Measurements from ENCODE around the gene FKBP2.

The FKBP2 gene

GRCh38 chr11:64241491-64242374 is 838 bp downstream of the FKBP2 start:
- peak; percentile 56 to 87 for DNase-seq
- intact Hi-C loops (cut with DNase I; ENCODE audit: low total_unique reads) = no loop called here
- Histone ChIP-seq H3K27me3 (no peaks in the 10 kb centered on the region), H3K4me1 (peaks cover 0 to 54% (median 39%) of the 10 kb centered on the region in 4 donors), H3K4me3 (peak overlapping the region; percentile 62 to 98), H3K27ac (peak overlapping the region; percentile 87 to 97), H3K9me3 (no peaks in the 10 kb centered on the region), H3K36me3 (peaks cover 6 to 41% (median 11%) of the 10 kb centered on the region in 3 donors)
- TF ChIP-seq, protein P1, sequence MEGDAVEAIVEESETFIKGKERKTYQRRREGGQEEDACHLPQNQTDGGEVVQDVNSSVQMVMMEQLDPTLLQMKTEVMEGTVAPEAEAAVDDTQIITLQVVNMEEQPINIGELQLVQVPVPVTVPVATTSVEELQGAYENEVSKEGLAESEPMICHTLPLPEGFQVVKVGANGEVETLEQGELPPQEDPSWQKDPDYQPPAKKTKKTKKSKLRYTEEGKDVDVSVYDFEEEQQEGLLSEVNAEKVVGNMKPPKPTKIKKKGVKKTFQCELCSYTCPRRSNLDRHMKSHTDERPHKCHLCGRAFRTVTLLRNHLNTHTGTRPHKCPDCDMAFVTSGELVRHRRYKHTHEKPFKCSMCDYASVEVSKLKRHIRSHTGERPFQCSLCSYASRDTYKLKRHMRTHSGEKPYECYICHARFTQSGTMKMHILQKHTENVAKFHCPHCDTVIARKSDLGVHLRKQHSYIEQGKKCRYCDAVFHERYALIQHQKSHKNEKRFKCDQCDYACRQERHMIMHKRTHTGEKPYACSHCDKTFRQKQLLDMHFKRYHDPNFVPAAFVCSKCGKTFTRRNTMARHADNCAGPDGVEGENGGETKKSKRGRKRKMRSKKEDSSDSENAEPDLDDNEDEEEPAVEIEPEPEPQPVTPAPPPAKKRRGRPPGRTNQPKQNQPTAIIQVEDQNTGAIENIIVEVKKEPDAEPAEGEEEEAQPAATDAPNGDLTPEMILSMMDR (IDR thresholded peaks at IDR 0.05) = no peak

- H3K27me3 ChIP-seq = no peaks in the 10 kb centered on the region
- H3K4me1 ChIP-seq = peaks cover 0 to 60% (median 45%) of the 10 kb centered on the region in 4 donors
- peak overlapping the region in 1 of 2 donors; percentile 87 for H3K27ac ChIP-seq
- no peak overlapping the region for H3K4me3 ChIP-seq
- intact Hi-C loops (cut with DNase I; ENCODE audit: low total_unique reads) = no loop called here
- no peaks in the 10 kb centered on the region for H3K9me3 ChIP-seq
- peaks cover 0 to 25% (median under 1%) of the 10 kb centered on the region in 3 donors for H3K36me3 ChIP-seq
- DNase-seq = no peak
- TF ChIP-seq, protein P1 (IDR thresholded peaks at IDR 0.05) = no peak
Measured at GRCh38 chr11:64243236-64243854, 2.5 kb downstream of the FKBP2 start.

DNA sequence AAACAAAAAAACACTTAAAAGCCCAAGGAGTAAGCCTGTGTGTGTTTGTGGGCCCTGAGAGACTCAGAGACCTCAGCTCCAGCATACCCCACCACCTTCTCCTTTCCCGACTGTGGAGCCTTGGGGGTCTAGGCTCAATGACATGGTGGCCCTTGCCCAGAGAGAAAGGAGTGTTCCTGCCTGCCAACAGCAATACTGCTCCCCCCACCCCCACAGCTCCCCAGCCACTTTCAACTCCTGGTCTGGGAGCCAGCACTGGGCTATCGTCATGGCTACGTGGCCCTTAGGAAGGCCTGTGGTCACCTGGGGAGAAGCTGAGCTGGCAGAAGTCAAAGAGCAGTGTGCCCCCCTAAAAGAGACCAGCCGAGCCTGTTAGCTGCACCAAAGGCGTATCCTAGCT is 3.2 kb downstream of the FKBP2 start:
- Histone ChIP-seq H3K4me3 (no peak overlapping the region), H3K4me1 (peaks cover 0 to 60% (median 45%) of the 10 kb centered on the region in 4 donors), H3K27me3 (no peaks in the 10 kb centered on the region), H3K36me3 (peaks cover 0 to 17% (median 0%) of the 10 kb centered on the region in 3 donors), H3K27ac (peak overlapping the region in 1 of 2 donors; percentile 89), H3K9me3 (no peaks in the 10 kb centered on the region)
- intact Hi-C loops (cut with DNase I; ENCODE audit: low total_unique reads) = no loop called here
- no peak for DNase-seq
- TF ChIP-seq, protein P1 (IDR thresholded peaks at IDR 0.05) = no peak

GRCh38 chr11:64244966-64245365 is 4.1 kb downstream of the FKBP2 start:
- Histone ChIP-seq H3K27ac (peak overlapping the region; percentile 87 to 89), H3K27me3 (no peaks in the 10 kb centered on the region), H3K36me3 (peaks cover 0 to 15% (median 0%) of the 10 kb centered on the region in 3 donors), H3K4me1 (peaks cover 0 to 56% (median 43%) of the 10 kb centered on the region in 4 donors), H3K4me3 (peak overlapping the region; percentile 62 to 79), H3K9me3 (no peaks in the 10 kb centered on the region)
- DNase-seq = no peak
- intact Hi-C loops (cut with DNase I; ENCODE audit: low total_unique reads) = no loop called here
- TF ChIP-seq, protein P1 (IDR thresholded peaks at IDR 0.05) = no peak

GRCh38 chr11:64245401-64245796 is 4.5 kb downstream of the FKBP2 start:
- Histone ChIP-seq H3K4me3 (peak overlapping the region; percentile 62 to 79), H3K9me3 (no peaks in the 10 kb centered on the region), H3K36me3 (peaks cover 0 to 15% (median 0%) of the 10 kb centered on the region in 3 donors), H3K27ac (peak overlapping the region; percentile 87 to 89), H3K4me1 (peaks cover 0 to 53% (median 39%) of the 10 kb centered on the region in 4 donors), H3K27me3 (no peaks in the 10 kb centered on the region)
- peak in 1 of 2 donors; percentile 90 for DNase-seq
- intact Hi-C loops (cut with DNase I; ENCODE audit: low total_unique reads) = no loop called here
- TF ChIP-seq, protein P1 (IDR thresholded peaks at IDR 0.05) = no peak

All from tibial artery (tissue), 4 donors.